GM12891 (cell line): ENCODE measurements around the gene NEK9.

Experiments used
- PAX5 ChIP-seq: IDR thresholded peaks from 2 replicates; pipeline ENCODE4 v1.6.1; 2011; ENCODE audit warnings: low read length, moderate library complexity, mild to moderate bottlenecking; ENCODE audit not compliant: insufficient read depth, severe bottlenecking
- POLR2A ChIP-seq: IDR thresholded peaks from 2 replicates; pipeline ENCODE4 v1.6.1; 2011; ENCODE audit warnings: low read depth, low read length, control low read depth
- POLR2AphosphoS5 ChIP-seq: IDR thresholded peaks from 2 replicates; pipeline ENCODE4 v1.6.1; 2011; ENCODE audit warnings: low read depth, low read length, control low read depth
- SPI1 ChIP-seq: IDR thresholded peaks from 2 replicates; pipeline ENCODE4 v1.6.1; 2011; ENCODE audit warnings: low read depth, low read length, control low read depth
- TAF1 ChIP-seq: IDR thresholded peaks from 2 replicates; pipeline ENCODE4 v1.6.1; 2011; ENCODE audit warnings: low read depth, low read length, control low read depth

- TF ChIP-seq TAF1, result no peak
- no peak for TF ChIP-seq SPI1
- TF ChIP-seq POLR2A, result no peak
- TF ChIP-seq POLR2AphosphoS5, result no peak
- no peak for TF ChIP-seq PAX5
These were observed 18.1 kb upstream of the NEK9 start for GRCh38 chr14:75144944-75145343.
